HepG2 (cell line): Measurements from ENCODE around the gene SOST. TPM values are rescaled to one million over a fixed set of nuclear protein-coding genes. Genes with fewer than 3 reads are reported as not detected.

ENCODE experiments used
- AGO2 ChIP-seq: fragments of 200-400 bp; formaldehyde crosslinking; optimal IDR thresholded peaks from 2 replicates; pipeline ENCODE3; 2017; ENCODE audit warnings: mild to moderate bottlenecking, low read depth, low read length, moderate library complexity
- CBX1 ChIP-seq: IDR thresholded peaks from one replicate; pipeline ENCODE4 v1.6.1; 2016; ENCODE audit warnings: antibody characterized with exemption, low read depth
- FLYWCH1 ChIP-seq: sonication (generic); formaldehyde crosslinking; IDR thresholded peaks from 2 replicates; pipeline ENCODE4 v1.8.1; 2023; ENCODE audit warnings: mild to moderate bottlenecking, missing genetic modification reagents
- GABPB1 ChIP-seq: IDR thresholded peaks from 2 replicates; pipeline ENCODE4 v1.6.1; 2016; ENCODE audit warnings: mild to moderate bottlenecking, missing genetic modification reagents, moderate library complexity, missing compliant biosample characterization
- MAFF ChIP-seq: IDR thresholded peaks from 2 replicates; pipeline ENCODE4 v1.6.1; 2011; ENCODE audit warnings: low read depth, low read length, improper control_type of control experiment
- MTF2 ChIP-seq: sonication (generic); formaldehyde crosslinking; IDR thresholded peaks from 2 replicates; pipeline ENCODE4 v1.5.0; 2020; ENCODE audit warnings: missing genetic modification reagents, borderline replicate concordance
- NCOA2 ChIP-seq: sonication (generic); formaldehyde crosslinking; IDR thresholded peaks from 2 replicates; pipeline ENCODE4 v1.8.0; 2022; ENCODE audit warnings: inconsistent platforms
- PCBP2 ChIP-seq: fragments of 200-400 bp; formaldehyde crosslinking; optimal IDR thresholded peaks from 2 replicates; pipeline ENCODE3; 2018; ENCODE audit warnings: low read length, low read depth; ENCODE audit not compliant: poor library complexity, severe bottlenecking
- RFX5 ChIP-seq: IDR thresholded peaks from 2 replicates; pipeline ENCODE4 v1.6.1; 2011; ENCODE audit warnings: low read depth, low read length, improper control_type of control experiment
- SALL1 ChIP-seq: sonication (generic); formaldehyde crosslinking; IDR thresholded peaks from 2 replicates; pipeline ENCODE4 v1.8.0; 2022; ENCODE audit warnings: mild to moderate bottlenecking, missing genetic modification reagents
- SP4 ChIP-seq: sonication (generic); formaldehyde crosslinking; IDR thresholded peaks from 2 replicates; pipeline ENCODE4 v1.8.1; 2023; ENCODE audit warnings: mild to moderate bottlenecking, missing genetic modification reagents
- SRY ChIP-seq: sonication (generic); formaldehyde crosslinking; IDR thresholded peaks from 2 replicates; pipeline ENCODE4 v1.8.0; 2022; ENCODE audit warnings: mild to moderate bottlenecking, missing genetic modification reagents
- SUZ12 ChIP-seq: fragments of 150-350 bp; IDR thresholded peaks from 2 replicates; pipeline ENCODE4 v1.6.1; 2014; ENCODE audit warnings: low read depth, low read length
- TBX2 ChIP-seq: sonication (generic); formaldehyde crosslinking; IDR thresholded peaks from 2 replicates; pipeline ENCODE4 v1.5.0; 2020; ENCODE audit warnings: missing genetic modification reagents, mild to moderate bottlenecking, borderline replicate concordance
- ZMYM3 ChIP-seq: sonication (generic); formaldehyde crosslinking; IDR thresholded peaks from 2 replicates; pipeline ENCODE4 v1.5.1; 2020; ENCODE audit warnings: mild to moderate bottlenecking, missing genetic modification reagents
- ZNF224 ChIP-seq: sonication (generic); formaldehyde crosslinking; IDR thresholded peaks from 2 replicates; pipeline ENCODE4 v1.5.0; 2020; ENCODE audit warnings: mild to moderate bottlenecking, missing genetic modification reagents
- ZNF512B ChIP-seq: sonication (generic); formaldehyde crosslinking; IDR thresholded peaks from 2 replicates; pipeline ENCODE4 v1.5.1; 2020; ENCODE audit warnings: missing genetic modification reagents, mild to moderate bottlenecking, borderline replicate concordance
- ZNF550 ChIP-seq: sonication (generic); formaldehyde crosslinking; IDR thresholded peaks from 2 replicates; pipeline ENCODE4 v1.4.0; 2020; ENCODE audit warnings: mild to moderate bottlenecking, missing genetic modification reagents, borderline replicate concordance
- ZNF784 ChIP-seq: sonication (generic); formaldehyde crosslinking; IDR thresholded peaks from 2 replicates; pipeline ENCODE4 v1.5.1; 2020; ENCODE audit warnings: missing genetic modification reagents, mild to moderate bottlenecking, borderline replicate concordance
- ZSCAN20 ChIP-seq: sonication (generic); formaldehyde crosslinking; IDR thresholded peaks from 2 replicates; pipeline ENCODE4 v1.4.0; 2020; ENCODE audit warnings: missing genetic modification reagents, mild to moderate bottlenecking, borderline replicate concordance
- polyA plus RNA-seq, 8 experiments: library from polyadenylated mRNA; depleted of rRNA in 3 of 8; stranded (reverse) in 7 of 8; unstranded in 1 of 8; fragments of >200 nt; fragmentation: Illumina TruSeq in 4 of 8; extraction: Trizol in 4 of 8; gene quantifications; 2 replicates each; pipeline versions ENCODE4 v1.2.1 to v1.2.3, GENCODE V29; 2011 to 2016; ENCODE audit warnings: low read depth in 4 of 8, missing spikeins in 1 of 8, mixed read lengths in 1 of 8; ENCODE audit not compliant: insufficient read depth in 1 of 8
- total RNA-seq, 5 experiments: library from RNA; depleted of rRNA; stranded (reverse); fragments of >200 nt; fragmentation: Illumina TruSeq; extraction: Trizol; gene quantifications; 2 replicates each; pipeline ENCODE4 v1.2.3, GENCODE V29; 2016; ENCODE audit warnings: low read depth in 1 of 5

The SOST gene
- total and polyA plus RNA-seq, 2 of the 13 experiments (the other 11 are each of a cell fraction or from before 2014, with no cell fraction given) = not detected

DNA sequence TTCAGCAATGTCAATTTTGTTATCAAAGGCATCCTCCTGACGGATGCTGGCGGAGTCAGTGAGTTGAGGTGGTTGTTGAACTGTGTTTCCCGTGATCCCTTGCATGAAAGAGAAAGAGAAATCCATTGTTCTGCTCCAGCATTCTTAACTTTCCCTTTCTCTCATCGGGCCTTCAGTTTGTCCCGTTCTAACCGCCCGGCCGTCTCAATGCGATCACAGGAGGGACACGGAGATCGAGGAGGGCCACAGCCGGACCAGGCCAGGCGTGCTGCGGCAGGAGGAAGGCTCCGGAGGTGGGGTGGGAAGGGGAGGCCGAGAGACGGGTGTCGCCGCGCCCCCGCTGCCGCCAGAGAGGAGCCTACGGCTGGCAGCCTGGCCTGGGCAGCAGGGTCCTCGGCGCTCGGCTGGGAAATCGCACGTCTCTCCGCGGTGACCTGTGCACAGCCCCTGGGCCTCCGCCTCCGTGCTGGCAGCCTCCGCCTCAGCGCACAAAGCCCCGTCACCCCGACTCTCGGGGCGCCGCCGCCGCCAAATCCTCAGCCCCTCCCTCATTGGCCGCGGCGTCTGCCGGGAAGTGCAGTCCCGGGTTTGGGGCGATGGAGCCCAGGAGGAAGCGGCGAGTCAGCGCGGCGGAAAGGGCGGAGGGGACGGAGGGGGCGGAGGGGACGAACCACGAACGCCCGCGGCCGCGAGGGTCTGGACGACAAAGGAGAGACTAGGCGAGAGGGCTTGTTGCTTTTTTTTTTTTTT is 38.1 kb downstream of the SOST start (continued):
- peak; percentile 90 for TF ChIP-seq ZNF784 (CRISPR knock-in tag)
- no peak for TF ChIP-seq SUZ12
- TF ChIP-seq ZNF512B (CRISPR knock-in tag) = 0 out of 2 replicates have a peak, but pooled peaks have one; percentile 44
- no peak for TF ChIP-seq SRY (CRISPR knock-in tag)
- no peak for TF ChIP-seq ZNF550 (CRISPR knock-in tag)
- no peak for TF ChIP-seq RFX5
- peak; percentile 77 for TF ChIP-seq SP4 (CRISPR knock-in tag)
- peak; percentile 54; the same call in 1 of the 2 replicates for TF ChIP-seq SALL1 (CRISPR knock-in tag)
- peak; percentile 71 for TF ChIP-seq CBX1
- no peak for TF ChIP-seq ZNF224 (CRISPR knock-in tag)
- no peak; the same call in 1 of the 2 replicates for TF ChIP-seq NCOA2 (CRISPR knock-in tag)
- TF ChIP-seq AGO2 = peak; percentile 48
- TF ChIP-seq TBX2 (CRISPR knock-in tag) = peak; percentile 56; the same call in 1 of the 2 replicates
- TF ChIP-seq FLYWCH1 = no peak; the same call in 1 of the 2 replicates
- no peak for TF ChIP-seq MAFF
- peak; percentile 47 for TF ChIP-seq ZMYM3 (CRISPR knock-in tag)
- peak; percentile 99; the same call in 1 of the 2 replicates for TF ChIP-seq MTF2
- no peak for TF ChIP-seq ZSCAN20
- no peak for TF ChIP-seq PCBP2
- peak; percentile 85 for TF ChIP-seq GABPB1 (CRISPR knock-in tag)
